Right lobe of liver (tissue), 6 donors: Measurements from ENCODE around the gene KATNAL1. TPM values are rescaled to one million over a fixed set of nuclear protein-coding genes. Genes with fewer than 3 reads are reported as not detected.
A peak's percentile ranks its signal among the peaks of the same experiment; 100 is the strongest.

Experiments used
- ATAC-seq, 4 donors: fragments of 200-7000 bp; cut with Tn5 transposase; one replicate each; pipeline ENCODE4 v1.9.1; 2020; ENCODE audit warnings: mild to moderate bottlenecking in 4 of 4, moderate library complexity in 4 of 4
- DNase-seq, 3 donors: peaks; one replicate each; pipeline ENCODE4 v3.0.0-alpha.2; 2020
- H3K27ac ChIP-seq, 3 donors: fragments of 200-600 bp; one replicate each; pipeline ENCODE4 v1.8.0; 2022
- H3K27me3 ChIP-seq, 2 donors: fragments of 200-600 bp; one replicate each; pipeline ENCODE4 v1.8.0; 2022
- H3K36me3 ChIP-seq, 4 donors: fragments of 200-600 bp; sonication (generic) in 1 of 4; one replicate each; pipeline versions ENCODE4 v1.5.1 to v1.8.0; 2017 to 2022; ENCODE audit warnings: control low read depth in 1 of 4
- H3K4me1 ChIP-seq, 4 donors: fragments of 200-600 bp; sonication (generic) in 1 of 4; one replicate each; pipeline versions ENCODE4 v1.5.1 to v1.8.0; 2017 to 2022; ENCODE audit warnings: control low read depth in 1 of 4
- H3K4me3 ChIP-seq, 3 donors: fragments of 200-600 bp; one replicate each; pipeline ENCODE4 v1.8.0; 2022
- H3K9me3 ChIP-seq, 4 donors: fragments of 200-600 bp; sonication (generic) in 1 of 4; one replicate each; pipeline versions ENCODE4 v1.5.1 to v1.8.0; 2017 to 2022; ENCODE audit warnings: control low read depth in 1 of 4
- POLR2A ChIP-seq: fragments of 450-650 bp; IDR thresholded peaks from one replicate; pipeline ENCODE4 v1.6.1; 2017; ENCODE audit warnings: antibody characterized with exemption, mild to moderate bottlenecking
- WGBS: methylation state at CpG from one replicate; pipeline ENCODE4 v1.1.6; 2018; ENCODE audit warnings: low coverage, low lambda C conversion rate; ENCODE audit not compliant: insufficient coverage; ENCODE audit errors: missing lambda C conversion rate; 5-methylcytosine and 5-hydroxymethylcytosine counted together
- intact Hi-C, 2 donors: fragments of 100-400 bp; cut with DNase I; formaldehyde crosslinking; loops; one replicate each; pipeline versions ENCODE4 v1.11.2 to v1.14.1; 2022
- small RNA-seq, 2 experiments: library from RNA; depleted of rRNA; stranded (forward); fragments of <200 nt; gene quantifications; one replicate each; pipeline ENCODE3, GENCODE V24; 2016
- total RNA-seq, 6 experiments: library from RNA; depleted of rRNA in 2 of 6; stranded (reverse); fragments of >200 nt in 2 of 6; fragmentation: NEBNext Ultra II Directional in 3 of 6; extraction: Animal tissue kit (Norgen Biotek cat#: 25700) in 3 of 6; gene quantifications; one replicate each; pipeline versions ENCODE4 v1.1.0 to v1.2.4, GENCODE V29; 2016 to 2023
- TF ChIP-seq, protein P1 (sequence below), 4 donors: fragments of 200-600 bp in 3 of 4; fragments of 450-650 bp in 1 of 4; IDR thresholded peaks; one replicate each; pipeline versions ENCODE4 v1.5.1 to v1.8.0; 2016 to 2022; ENCODE audit warnings: antibody characterized with exemption in 4 of 4, mild to moderate bottlenecking in 2 of 4
- donor health status: DM: no; HTN: yes; CAD: no.
- donor health status: DM: no; HTN: no; CAD: no.
- donor health status: DM: no; HTN: no; CAD: no.
- donor health status: DM: no; HTN: yes; CAD: no.
- donor health status: DM: no; HTN: yes; CAD: no.

KATNAL1 gene
- total RNA-seq, 6 experiments from 2014 or later: 6.3 to 10.0 (median 9.3) TPM

DNA sequence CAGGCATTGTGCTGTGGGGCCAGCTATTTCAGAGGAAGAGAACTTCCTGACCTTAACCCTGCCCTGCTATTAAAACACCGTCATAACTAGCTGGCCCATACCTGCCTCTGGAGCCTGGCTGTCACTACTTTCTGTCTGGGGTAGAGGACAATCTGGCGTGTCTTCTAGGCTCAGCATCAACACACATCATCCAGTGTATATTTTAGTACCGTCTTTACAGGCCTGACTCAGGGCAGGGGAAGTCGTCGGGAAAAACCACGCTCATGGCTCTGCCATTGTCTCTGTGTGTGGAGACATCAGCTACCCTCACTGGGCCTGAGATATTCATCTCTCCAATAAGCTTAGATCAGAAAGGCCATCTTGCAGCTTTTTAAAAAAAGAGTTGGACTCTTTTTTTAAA, 151.1 kb downstream of the KATNAL1 start:
- H3K9me3 ChIP-seq: no peaks in the 10 kb centered on the region
- no peaks in the 10 kb centered on the region for H3K36me3 ChIP-seq
- no peaks in the 10 kb centered on the region for H3K27me3 ChIP-seq
- no peaks in the 10 kb centered on the region for H3K4me1 ChIP-seq
- ATAC-seq (no peak), DNase-seq (no peak)
- TF ChIP-seq, protein P1, sequence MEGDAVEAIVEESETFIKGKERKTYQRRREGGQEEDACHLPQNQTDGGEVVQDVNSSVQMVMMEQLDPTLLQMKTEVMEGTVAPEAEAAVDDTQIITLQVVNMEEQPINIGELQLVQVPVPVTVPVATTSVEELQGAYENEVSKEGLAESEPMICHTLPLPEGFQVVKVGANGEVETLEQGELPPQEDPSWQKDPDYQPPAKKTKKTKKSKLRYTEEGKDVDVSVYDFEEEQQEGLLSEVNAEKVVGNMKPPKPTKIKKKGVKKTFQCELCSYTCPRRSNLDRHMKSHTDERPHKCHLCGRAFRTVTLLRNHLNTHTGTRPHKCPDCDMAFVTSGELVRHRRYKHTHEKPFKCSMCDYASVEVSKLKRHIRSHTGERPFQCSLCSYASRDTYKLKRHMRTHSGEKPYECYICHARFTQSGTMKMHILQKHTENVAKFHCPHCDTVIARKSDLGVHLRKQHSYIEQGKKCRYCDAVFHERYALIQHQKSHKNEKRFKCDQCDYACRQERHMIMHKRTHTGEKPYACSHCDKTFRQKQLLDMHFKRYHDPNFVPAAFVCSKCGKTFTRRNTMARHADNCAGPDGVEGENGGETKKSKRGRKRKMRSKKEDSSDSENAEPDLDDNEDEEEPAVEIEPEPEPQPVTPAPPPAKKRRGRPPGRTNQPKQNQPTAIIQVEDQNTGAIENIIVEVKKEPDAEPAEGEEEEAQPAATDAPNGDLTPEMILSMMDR (IDR thresholded peaks at IDR 0.05): no peak
- no peak for TF ChIP-seq POLR2A
- intact Hi-C loops: no loop called here
- H3K27ac ChIP-seq: no peak overlapping the region
- WGBS: 76% methylated on average over 4 of the region's 6 CpGs
- no peak overlapping the region for H3K4me3 ChIP-seq

DNA sequence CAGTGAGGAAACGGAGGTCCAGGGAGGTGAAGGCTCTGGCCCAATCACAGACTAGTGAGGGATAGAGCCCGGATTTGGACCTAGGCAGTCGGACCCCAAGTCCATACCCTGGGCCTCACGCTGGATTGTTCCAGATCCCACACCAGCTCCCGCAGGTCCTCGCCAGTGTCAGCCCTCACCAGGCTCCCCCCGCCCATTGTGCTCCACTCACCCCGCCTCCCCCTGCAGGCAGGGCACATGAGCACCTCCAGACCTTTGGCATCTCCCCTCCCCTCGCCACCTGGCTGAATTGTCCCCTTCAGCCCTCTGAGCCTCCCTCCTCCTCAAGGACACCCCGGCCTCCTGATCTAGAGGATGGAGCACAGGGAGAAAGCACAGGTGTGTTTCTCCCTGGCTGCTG, 152.4 kb downstream of the KATNAL1 start:
- ATAC-seq (no peak), DNase-seq (no peak)
- Histone ChIP-seq H3K4me1 (no peaks in the 10 kb centered on the region), H3K36me3 (no peaks in the 10 kb centered on the region), H3K27ac (no peak overlapping the region), H3K27me3 (no peaks in the 10 kb centered on the region), H3K9me3 (no peaks in the 10 kb centered on the region), H3K4me3 (no peak overlapping the region)
- intact Hi-C loops: no loop called here
- 95% methylated on average over 5 of the region's 10 CpGs for WGBS
- TF ChIP-seq, protein P1 (IDR thresholded peaks at IDR 0.05): no peak
- TF ChIP-seq POLR2A: no peak

DNA sequence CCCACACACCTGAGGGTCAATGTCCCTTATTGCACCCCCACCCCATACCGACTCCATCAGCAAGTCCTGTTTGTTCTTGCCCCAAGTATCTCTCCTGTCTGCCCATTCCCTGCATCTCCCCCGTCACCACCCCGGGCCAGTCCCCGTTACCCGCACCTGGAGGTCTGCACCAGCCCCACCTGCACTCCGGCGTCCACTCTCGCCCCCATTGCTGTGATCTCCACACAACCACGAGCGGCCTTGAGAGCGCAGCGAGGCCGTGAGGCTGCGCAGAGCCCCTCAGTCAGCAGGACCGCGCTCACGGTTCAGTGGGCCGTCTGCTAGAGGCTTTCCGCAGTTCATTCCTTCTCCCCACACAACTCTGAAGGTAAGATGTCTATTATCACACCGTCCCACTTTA, 152.8 kb downstream of the KATNAL1 start:
- H3K9me3 ChIP-seq: no peaks in the 10 kb centered on the region
- intact Hi-C loops: no loop called here
- H3K27ac ChIP-seq: no peak overlapping the region
- TF ChIP-seq POLR2A: no peak
- TF ChIP-seq, protein P1 (IDR thresholded peaks at IDR 0.05): no peak
- no peak overlapping the region for H3K4me3 ChIP-seq
- H3K4me1 ChIP-seq: no peaks in the 10 kb centered on the region
- 80% methylated on average over 2 of the region's 20 CpGs for WGBS
- ATAC-seq (no peak), DNase-seq (no peak)
- H3K36me3 ChIP-seq: no peaks in the 10 kb centered on the region
- H3K27me3 ChIP-seq: no peaks in the 10 kb centered on the region

DNA sequence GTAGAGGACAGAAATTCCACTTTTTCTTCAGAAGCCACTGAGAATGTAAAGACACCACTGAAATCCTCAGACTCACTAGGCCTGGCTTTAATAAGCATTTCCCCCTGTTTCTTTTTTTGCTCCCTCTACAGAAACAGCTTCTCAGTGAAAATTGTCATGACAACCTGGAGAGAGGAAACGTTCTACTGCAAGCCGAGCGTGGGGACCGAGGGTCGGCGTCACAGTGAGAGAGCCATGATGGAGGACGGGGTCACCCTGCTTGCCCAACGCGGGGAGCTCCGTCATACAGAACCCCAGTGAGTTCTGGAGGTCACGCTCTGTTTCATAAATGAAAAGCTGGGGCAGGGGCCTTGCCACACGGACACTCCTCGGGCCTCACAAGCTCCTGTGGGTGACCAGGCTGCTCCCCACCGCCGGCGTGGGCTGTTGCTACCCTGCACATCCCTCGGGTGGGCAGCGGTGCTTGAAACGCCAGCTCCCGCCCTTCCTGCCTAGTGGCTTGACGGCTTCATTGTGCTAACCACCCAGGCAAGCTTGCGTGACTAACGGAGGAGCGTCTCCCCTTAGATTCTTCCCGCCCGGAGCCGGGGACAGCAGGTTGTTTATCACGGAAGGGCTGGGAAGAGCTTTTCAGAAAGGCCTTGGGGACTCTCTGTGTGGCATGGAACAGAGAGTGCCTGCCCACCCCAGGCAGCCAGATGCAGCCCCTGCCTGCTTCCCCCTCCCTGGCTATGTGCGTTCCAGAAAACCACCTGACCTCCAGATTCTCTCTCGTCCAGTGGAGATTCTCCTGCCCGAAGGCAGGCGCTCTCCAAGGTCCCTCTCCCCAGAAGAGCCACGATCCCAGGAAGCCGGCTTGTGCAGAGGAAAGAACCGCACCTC, 153.6 kb downstream of the KATNAL1 start:
- Histone ChIP-seq H3K4me3 (no peak overlapping the region), H3K4me1 (no peaks in the 10 kb centered on the region), H3K27me3 (no peaks in the 10 kb centered on the region), H3K9me3 (no peaks in the 10 kb centered on the region), H3K27ac (no peak overlapping the region), H3K36me3 (no peaks in the 10 kb centered on the region)
- intact Hi-C loops: no loop called here
- DNase-seq (no peak), ATAC-seq (peak in 1 of 4 donors; percentile 13)
- TF ChIP-seq, protein P1 (IDR thresholded peaks at IDR 0.05): no peak
- TF ChIP-seq POLR2A: no peak
- WGBS: 69% methylated on average over 15 of the region's 35 CpGs

Small RNA genes lying within 50 kb of the gene (small RNA-seq; reads per million reads assigned to genes)
- gene RNU6-64P: 0 reads per million in 2 experiments

Other genes starting within 250 kb of the KATNAL1 start
- not detected for gene UBE2L5, start 114.9 kb upstream of the KATNAL1 start, total RNA-seq
- 100 to 1,000 TPM in 3 of 6 experiments, 10 to 100 TPM in 3; 80.6 to 167 (median 107) TPM for gene HMGB1, start 158.4 kb upstream of the KATNAL1 start, total RNA-seq